HepG2 (cell line): ENCODE results near the gene ZNF3. TPM values are rescaled to one million over a fixed set of nuclear protein-coding genes. Genes with fewer than 3 reads are reported as not detected.

Experiments
- DZIP1 ChIP-seq: sonication (generic); formaldehyde crosslinking; IDR thresholded peaks from 2 replicates; pipeline ENCODE4 v1.5.0; 2020; ENCODE audit warnings: mild to moderate bottlenecking, missing genetic modification reagents
- MAF1 ChIP-seq: sonication (generic); formaldehyde crosslinking; IDR thresholded peaks from 2 replicates; pipeline ENCODE4 v1.5.0; 2020; ENCODE audit warnings: missing genetic modification reagents, borderline replicate concordance
- NCOA2 ChIP-seq: sonication (generic); formaldehyde crosslinking; IDR thresholded peaks from 2 replicates; pipeline ENCODE4 v1.8.0; 2022; ENCODE audit warnings: inconsistent platforms
- POLR2AphosphoS2 ChIP-seq: IDR thresholded peaks from 2 replicates; pipeline ENCODE4 v1.6.1; 2011; ENCODE audit warnings: low read depth, low read length, improper control_type of control experiment
- RERE ChIP-seq: IDR thresholded peaks from 2 replicates; pipeline ENCODE4 v1.6.1; 2016; ENCODE audit warnings: low read depth, missing genetic modification reagents, missing compliant biosample characterization
- ZKSCAN1 ChIP-seq: fragments of 150-350 bp; IDR thresholded peaks from 2 replicates; pipeline ENCODE4 v1.6.1; 2014; ENCODE audit warnings: low read length
- ZNF335 ChIP-seq: sonication (generic); formaldehyde crosslinking; IDR thresholded peaks from 2 replicates; pipeline ENCODE4 v1.4.0; 2020; ENCODE audit warnings: missing genetic modification reagents
- ZNF530 ChIP-seq: sonication (generic); formaldehyde crosslinking; IDR thresholded peaks from 2 replicates; pipeline ENCODE4 v1.5.0; 2020; ENCODE audit warnings: low read depth, mild to moderate bottlenecking, missing genetic modification reagents
- ZNF768 ChIP-seq: sonication (generic); formaldehyde crosslinking; IDR thresholded peaks from 2 replicates; pipeline ENCODE4 v1.4.0; 2020; ENCODE audit warnings: missing genetic modification reagents
- ZNF792 ChIP-seq: IDR thresholded peaks from 2 replicates; pipeline ENCODE4 v1.6.1; 2016
- ZZZ3 ChIP-seq: sonication (generic); formaldehyde crosslinking; IDR thresholded peaks from 2 replicates; pipeline ENCODE4 v1.4.0; 2020; ENCODE audit warnings: missing genetic modification reagents, mild to moderate bottlenecking, borderline replicate concordance
- polyA plus RNA-seq, 8 experiments: library from polyadenylated mRNA; depleted of rRNA in 3 of 8; stranded (reverse) in 7 of 8; unstranded in 1 of 8; fragments of >200 nt; fragmentation: Illumina TruSeq in 4 of 8; extraction: Trizol in 4 of 8; gene quantifications; 2 replicates each; pipeline versions ENCODE4 v1.2.1 to v1.2.3, GENCODE V29; 2011 to 2016; ENCODE audit warnings: low read depth in 4 of 8, missing spikeins in 1 of 8, mixed read lengths in 1 of 8; ENCODE audit not compliant: insufficient read depth in 1 of 8
- total RNA-seq, 5 experiments: library from RNA; depleted of rRNA; stranded (reverse); fragments of >200 nt; fragmentation: Illumina TruSeq; extraction: Trizol; gene quantifications; 2 replicates each; pipeline ENCODE4 v1.2.3, GENCODE V29; 2016; ENCODE audit warnings: low read depth in 1 of 5
- TF ChIP-seq, protein P1 (sequence below): sonication (generic); formaldehyde crosslinking; IDR thresholded peaks from 2 replicates; pipeline ENCODE4 v1.8.0; 2022; ENCODE audit warnings: low read depth, missing genetic modification reagents
- TF ChIP-seq, protein P2 (sequence below): sonication (generic); formaldehyde crosslinking; IDR thresholded peaks from 2 replicates; pipeline ENCODE4 v1.4.0; 2020; ENCODE audit warnings: low read depth, mild to moderate bottlenecking, missing genetic modification reagents
- TF ChIP-seq, protein P3 (sequence below): sonication (generic); formaldehyde crosslinking; conservative IDR thresholded peaks from 2 replicates; pipeline ENCODE4 v1.4.0; 2020; ENCODE audit warnings: mild to moderate bottlenecking, missing genetic modification reagents, moderate library complexity

The ZNF3 gene
- total and polyA plus RNA-seq, 2 of the 13 experiments (the other 11 are each of a cell fraction or from before 2014, with no cell fraction given): 33.7 to 56.9 TPM

DNA sequence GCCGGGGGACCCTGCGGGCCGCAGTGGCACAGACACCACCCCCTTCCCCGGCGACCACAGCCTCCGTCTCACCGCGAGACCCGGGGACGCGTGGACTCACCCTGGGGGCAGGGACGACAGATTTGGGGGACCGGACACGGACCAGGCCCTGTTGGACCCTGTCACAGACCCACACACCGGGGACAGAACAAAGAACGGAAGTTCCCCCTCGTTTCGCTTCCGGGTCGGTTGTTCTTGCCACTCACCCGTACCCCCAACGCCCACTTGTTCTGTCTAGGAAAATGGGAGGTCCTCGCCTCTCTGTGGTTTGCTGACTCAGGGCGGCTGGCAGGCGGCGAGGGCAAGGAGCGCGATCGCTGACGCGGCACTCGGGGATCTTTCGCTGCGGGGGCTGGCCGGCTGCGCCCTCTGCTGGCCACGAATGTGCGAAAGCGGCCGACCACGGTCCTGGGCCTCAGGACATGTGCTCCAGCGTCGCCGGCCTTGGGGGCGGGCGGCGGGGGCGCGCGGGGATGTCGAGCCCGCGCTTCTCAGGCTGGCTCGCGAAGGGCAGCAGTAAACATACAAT, at the start of gene ZNF3 (continued):
- no peak; the same call in none of the 2 replicates for TF ChIP-seq DZIP1 (CRISPR knock-in tag)
- TF ChIP-seq, protein P1, sequence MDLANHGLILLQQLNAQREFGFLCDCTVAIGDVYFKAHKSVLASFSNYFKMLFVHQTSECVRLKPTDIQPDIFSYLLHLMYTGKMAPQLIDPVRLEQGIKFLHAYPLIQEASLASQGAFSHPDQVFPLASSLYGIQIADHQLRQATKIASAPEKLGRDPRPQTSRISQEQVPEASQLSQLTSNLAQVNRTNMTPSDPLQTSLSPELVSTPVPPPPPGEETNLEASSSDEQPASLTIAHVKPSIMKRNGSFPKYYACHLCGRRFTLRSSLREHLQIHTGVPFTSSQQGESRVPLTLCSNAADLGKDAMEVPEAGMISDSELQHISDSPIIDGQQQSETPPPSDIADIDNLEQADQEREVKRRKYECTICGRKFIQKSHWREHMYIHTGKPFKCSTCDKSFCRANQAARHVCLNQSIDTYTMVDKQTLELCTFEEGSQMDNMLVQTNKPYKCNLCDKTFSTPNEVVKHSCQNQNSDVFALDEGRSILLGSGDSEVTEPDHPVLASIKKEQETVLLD (CRISPR knock-in tag): peak; percentile 95
- peak; percentile 94 for TF ChIP-seq ZNF792 (CRISPR knock-in tag)
- TF ChIP-seq ZKSCAN1: peak; percentile 40; the same call in 1 of the 2 replicates
- peak; percentile 53; the same call in 1 of the 2 replicates for TF ChIP-seq ZNF768
- peak; percentile 81 for TF ChIP-seq MAF1 (CRISPR knock-in tag)
- TF ChIP-seq ZZZ3 (CRISPR knock-in tag): peak; percentile 69; the same call in 1 of the 2 replicates
- peak; percentile 60 for TF ChIP-seq NCOA2
- peak; percentile 70 for TF ChIP-seq RERE
- peak; percentile 82; the same call in 1 of the 2 replicates for TF ChIP-seq POLR2AphosphoS2
- TF ChIP-seq ZNF530 (CRISPR knock-in tag): no peak
- TF ChIP-seq, protein P2, sequence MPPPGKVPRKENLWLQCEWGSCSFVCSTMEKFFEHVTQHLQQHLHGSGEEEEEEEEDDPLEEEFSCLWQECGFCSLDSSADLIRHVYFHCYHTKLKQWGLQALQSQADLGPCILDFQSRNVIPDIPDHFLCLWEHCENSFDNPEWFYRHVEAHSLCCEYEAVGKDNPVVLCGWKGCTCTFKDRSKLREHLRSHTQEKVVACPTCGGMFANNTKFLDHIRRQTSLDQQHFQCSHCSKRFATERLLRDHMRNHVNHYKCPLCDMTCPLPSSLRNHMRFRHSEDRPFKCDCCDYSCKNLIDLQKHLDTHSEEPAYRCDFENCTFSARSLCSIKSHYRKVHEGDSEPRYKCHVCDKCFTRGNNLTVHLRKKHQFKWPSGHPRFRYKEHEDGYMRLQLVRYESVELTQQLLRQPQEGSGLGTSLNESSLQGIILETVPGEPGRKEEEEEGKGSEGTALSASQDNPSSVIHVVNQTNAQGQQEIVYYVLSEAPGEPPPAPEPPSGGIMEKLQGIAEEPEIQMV: 0 out of 2 replicates have a peak, but pooled peaks have one; percentile 54
- TF ChIP-seq, protein P3, sequence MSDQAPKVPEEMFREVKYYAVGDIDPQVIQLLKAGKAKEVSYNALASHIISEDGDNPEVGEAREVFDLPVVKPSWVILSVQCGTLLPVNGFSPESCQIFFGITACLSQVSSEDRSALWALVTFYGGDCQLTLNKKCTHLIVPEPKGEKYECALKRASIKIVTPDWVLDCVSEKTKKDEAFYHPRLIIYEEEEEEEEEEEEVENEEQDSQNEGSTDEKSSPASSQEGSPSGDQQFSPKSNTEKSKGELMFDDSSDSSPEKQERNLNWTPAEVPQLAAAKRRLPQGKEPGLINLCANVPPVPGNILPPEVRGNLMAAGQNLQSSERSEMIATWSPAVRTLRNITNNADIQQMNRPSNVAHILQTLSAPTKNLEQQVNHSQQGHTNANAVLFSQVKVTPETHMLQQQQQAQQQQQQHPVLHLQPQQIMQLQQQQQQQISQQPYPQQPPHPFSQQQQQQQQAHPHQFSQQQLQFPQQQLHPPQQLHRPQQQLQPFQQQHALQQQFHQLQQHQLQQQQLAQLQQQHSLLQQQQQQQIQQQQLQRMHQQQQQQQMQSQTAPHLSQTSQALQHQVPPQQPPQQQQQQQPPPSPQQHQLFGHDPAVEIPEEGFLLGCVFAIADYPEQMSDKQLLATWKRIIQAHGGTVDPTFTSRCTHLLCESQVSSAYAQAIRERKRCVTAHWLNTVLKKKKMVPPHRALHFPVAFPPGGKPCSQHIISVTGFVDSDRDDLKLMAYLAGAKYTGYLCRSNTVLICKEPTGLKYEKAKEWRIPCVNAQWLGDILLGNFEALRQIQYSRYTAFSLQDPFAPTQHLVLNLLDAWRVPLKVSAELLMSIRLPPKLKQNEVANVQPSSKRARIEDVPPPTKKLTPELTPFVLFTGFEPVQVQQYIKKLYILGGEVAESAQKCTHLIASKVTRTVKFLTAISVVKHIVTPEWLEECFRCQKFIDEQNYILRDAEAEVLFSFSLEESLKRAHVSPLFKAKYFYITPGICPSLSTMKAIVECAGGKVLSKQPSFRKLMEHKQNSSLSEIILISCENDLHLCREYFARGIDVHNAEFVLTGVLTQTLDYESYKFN (CRISPR knock-in tag): peak; percentile 71
- no peak for TF ChIP-seq ZNF335 (CRISPR knock-in tag)
